Neural cell (in vitro differentiated cells): ENCODE results near the gene SPATS2. TPM values are rescaled to one million over a fixed set of nuclear protein-coding genes. Genes with fewer than 3 reads are reported as not detected.

Source experiments
- H2AFZ ChIP-seq: fragments of 200-600, 300-800 bp; sonication (generic), shearing (Covaris generic); 2 replicates; pipeline ENCODE4 v1.6.0; 2014; ENCODE audit warnings: low read depth, mild to moderate bottlenecking, antibody characterized with exemption, low read length, moderate library complexity
- H3F3A ChIP-seq: fragments of 200-600 bp; shearing (Covaris generic); 2 replicates; pipeline ENCODE4 v1.6.1; 2016; ENCODE audit warnings: mild to moderate bottlenecking, moderate library complexity, mixed read lengths, antibody characterized with exemption, low read length; ENCODE audit not compliant: insufficient read depth, poor library complexity, severe bottlenecking
- H3K27ac ChIP-seq: fragments of 200-600, 300-800 bp; sonication (generic), shearing (Covaris generic); 2 replicates; pipeline ENCODE4 v1.5.1; 2014; ENCODE audit warnings: mild to moderate bottlenecking, low read length, moderate library complexity
- H3K27me3 ChIP-seq: fragments of 300-800, 200-600 bp; sonication (generic), shearing (Covaris generic); 2 replicates; pipeline ENCODE4 v1.6.0; 2014; ENCODE audit warnings: mild to moderate bottlenecking, low read depth, low read length, moderate library complexity; ENCODE audit not compliant: insufficient read depth
- H3K36me3 ChIP-seq: fragments of 300-800, 200-600 bp; sonication (generic), shearing (Covaris generic); 2 replicates; pipeline ENCODE4 v1.5.1; 2014; ENCODE audit warnings: mild to moderate bottlenecking, antibody characterized with exemption, low read length, moderate library complexity; ENCODE audit not compliant: insufficient read depth
- H3K4me2 ChIP-seq: fragments of 300-800, 200-600 bp; sonication (generic), shearing (Covaris generic); 2 replicates; pipeline ENCODE4 v1.6.0; 2014; ENCODE audit warnings: mild to moderate bottlenecking, low read length
- H3K4me3 ChIP-seq: fragments of 300-800, 200-600 bp; sonication (generic), shearing (Covaris generic); 2 replicates; pipeline ENCODE4 v1.5.1; 2014; ENCODE audit warnings: mild to moderate bottlenecking, low read length, moderate library complexity
- H3K79me2 ChIP-seq: fragments of 200-600 bp; shearing (Covaris generic); replicated peaks from 2 replicates; pipeline ENCODE4 v1.6.0; 2014; ENCODE audit warnings: mild to moderate bottlenecking, low read length, moderate library complexity; ENCODE audit not compliant: insufficient read depth
- H3K9ac ChIP-seq: fragments of 300-800, 200-600 bp; sonication (generic), shearing (Covaris generic); 2 replicates; pipeline ENCODE4 v1.6.1; 2016; ENCODE audit warnings: mild to moderate bottlenecking, low read length, mixed read lengths
- H3K9me2 ChIP-seq: fragments of 200-600 bp; shearing (Covaris generic); 2 replicates; pipeline ENCODE4 v1.6.1; 2016; ENCODE audit warnings: mild to moderate bottlenecking, low read length, mixed read lengths; ENCODE audit not compliant: insufficient read depth
- H3K9me3 ChIP-seq: fragments of 200-600, 300-800 bp; sonication (generic), shearing (Covaris generic); 2 replicates; pipeline ENCODE4 v1.6.1; 2016; ENCODE audit warnings: mild to moderate bottlenecking, mixed run types, low read length, moderate library complexity, mixed read lengths
- H4K20me1 ChIP-seq: fragments of 200-600 bp; shearing (Covaris generic); 2 replicates; pipeline ENCODE4 v1.6.1; 2016; ENCODE audit warnings: mild to moderate bottlenecking, mixed run types; ENCODE audit not compliant: insufficient read depth
- EP300 ChIP-seq: fragments of 450-650 bp; conservative IDR thresholded peaks from 2 replicates; pipeline ENCODE4 v1.6.1; 2014; ENCODE audit warnings: antibody characterized with exemption, mild to moderate bottlenecking, moderate library complexity; ENCODE audit not compliant: poor library complexity, severe bottlenecking
- EZH2 ChIP-seq: fragments of 200-600, 300-800 bp; shearing (Covaris generic), sonication (generic); IDR thresholded peaks from 2 replicates; pipeline ENCODE4 v1.6.1; 2014; ENCODE audit warnings: antibody characterized with exemption, low read length, borderline replicate concordance, mild to moderate bottlenecking; ENCODE audit not compliant: insufficient read depth, poor library complexity, severe bottlenecking
- MXI1 ChIP-seq: fragments of 450-650 bp; conservative IDR thresholded peaks from 2 replicates; pipeline ENCODE4 v1.6.1; 2014; ENCODE audit warnings: antibody characterized with exemption, mild to moderate bottlenecking; ENCODE audit not compliant: poor library complexity, severe bottlenecking
- POLR2AphosphoS5 ChIP-seq: IDR thresholded peaks from 2 replicates; pipeline ENCODE4 v1.6.1; 2012
- RAD21 ChIP-seq: fragments of 450-650 bp; conservative IDR thresholded peaks from 2 replicates; pipeline ENCODE4 v1.6.1; 2014; ENCODE audit warnings: antibody characterized with exemption, mild to moderate bottlenecking, moderate library complexity
- SMC3 ChIP-seq: fragments of 450-650 bp; conservative IDR thresholded peaks from 2 replicates; pipeline ENCODE4 v1.6.1; 2014; ENCODE audit warnings: antibody characterized with exemption, mild to moderate bottlenecking, moderate library complexity; ENCODE audit not compliant: poor library complexity
- TAF1 ChIP-seq: IDR thresholded peaks from 2 replicates; pipeline ENCODE4 v1.6.1; 2012; ENCODE audit warnings: low read depth
- polyA plus RNA-seq: library from polyadenylated mRNA; depleted of rRNA; stranded (reverse); fragments of >200 nt; gene quantifications from 2 replicates; pipeline ENCODE4 v1.2.3, GENCODE V29; 2014
- TF ChIP-seq, protein P1 (sequence below): fragments of 450-650 bp; IDR thresholded peaks from 2 replicates; pipeline ENCODE4 v1.5.1; 2014; ENCODE audit warnings: antibody characterized with exemption, mild to moderate bottlenecking, moderate library complexity; ENCODE audit not compliant: poor library complexity, severe bottlenecking
- TF ChIP-seq, protein P2 (sequence below): IDR thresholded peaks from 2 replicates; pipeline ENCODE4 v1.6.1; 2012; ENCODE audit warnings: borderline replicate concordance

Gene SPATS2
- polyA plus RNA-seq, 1 donor from 2014 or later = 58.4 TPM

DNA sequence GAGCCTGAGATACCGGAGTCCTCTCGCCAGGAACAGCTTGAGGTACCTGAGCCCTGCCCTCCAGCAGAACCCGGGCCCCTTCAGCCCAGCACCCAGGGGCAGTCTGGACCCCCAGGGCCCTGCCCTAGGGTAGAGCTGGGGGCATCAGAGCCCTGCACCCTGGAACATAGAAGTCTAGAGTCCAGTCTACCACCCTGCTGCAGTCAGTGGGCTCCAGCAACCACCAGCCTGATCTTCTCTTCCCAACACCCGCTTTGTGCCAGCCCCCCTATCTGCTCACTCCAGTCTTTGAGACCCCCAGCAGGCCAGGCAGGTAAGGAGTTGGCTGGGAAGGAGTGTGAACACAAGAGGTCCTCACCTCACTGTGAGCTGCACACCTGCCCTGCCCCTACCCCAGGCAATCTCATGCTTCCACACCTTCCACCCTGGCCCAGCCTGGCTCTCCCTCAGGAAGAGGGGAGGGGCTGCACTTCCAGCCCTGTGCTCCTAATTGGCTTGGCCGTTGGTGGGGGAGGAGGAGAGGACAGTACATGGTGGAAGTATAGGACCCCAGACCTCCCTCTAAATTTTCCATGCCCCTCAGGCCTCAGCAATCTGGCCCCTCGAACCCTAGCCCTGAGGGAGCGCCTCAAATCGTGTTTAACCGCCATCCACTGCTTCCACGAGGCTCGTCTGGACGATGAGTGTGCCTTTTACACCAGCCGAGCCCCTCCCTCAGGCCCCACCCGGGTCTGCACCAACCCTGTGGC, 36.5 kb upstream of the SPATS2 start:
- Histone ChIP-seq H3K79me2 (no peaks in the 10 kb centered on the region), H3K27ac (no peak overlapping the region), H4K20me1 (no peaks in the 10 kb centered on the region), H3K4me2 (no peak overlapping the region), H3K9me3 (no peaks in the 10 kb centered on the region), H3K27me3 (peaks cover 37% of the 10 kb centered on the region), H3K9me2 (no peaks in the 10 kb centered on the region), H3K9ac (no peak overlapping the region), H3K4me3 (no peak overlapping the region), H3F3A (no peaks in the 10 kb centered on the region), H3K36me3 (no peaks in the 10 kb centered on the region), H2AFZ (no peak overlapping the region)
- TF ChIP-seq SMC3 (no peak), TAF1 (no peak), EZH2 (no peak), EP300 (no peak), RAD21 (no peak), POLR2AphosphoS5 (no peak), MXI1 (no peak)
- TF ChIP-seq, protein P1, sequence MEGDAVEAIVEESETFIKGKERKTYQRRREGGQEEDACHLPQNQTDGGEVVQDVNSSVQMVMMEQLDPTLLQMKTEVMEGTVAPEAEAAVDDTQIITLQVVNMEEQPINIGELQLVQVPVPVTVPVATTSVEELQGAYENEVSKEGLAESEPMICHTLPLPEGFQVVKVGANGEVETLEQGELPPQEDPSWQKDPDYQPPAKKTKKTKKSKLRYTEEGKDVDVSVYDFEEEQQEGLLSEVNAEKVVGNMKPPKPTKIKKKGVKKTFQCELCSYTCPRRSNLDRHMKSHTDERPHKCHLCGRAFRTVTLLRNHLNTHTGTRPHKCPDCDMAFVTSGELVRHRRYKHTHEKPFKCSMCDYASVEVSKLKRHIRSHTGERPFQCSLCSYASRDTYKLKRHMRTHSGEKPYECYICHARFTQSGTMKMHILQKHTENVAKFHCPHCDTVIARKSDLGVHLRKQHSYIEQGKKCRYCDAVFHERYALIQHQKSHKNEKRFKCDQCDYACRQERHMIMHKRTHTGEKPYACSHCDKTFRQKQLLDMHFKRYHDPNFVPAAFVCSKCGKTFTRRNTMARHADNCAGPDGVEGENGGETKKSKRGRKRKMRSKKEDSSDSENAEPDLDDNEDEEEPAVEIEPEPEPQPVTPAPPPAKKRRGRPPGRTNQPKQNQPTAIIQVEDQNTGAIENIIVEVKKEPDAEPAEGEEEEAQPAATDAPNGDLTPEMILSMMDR = no peak
- TF ChIP-seq, protein P2, sequence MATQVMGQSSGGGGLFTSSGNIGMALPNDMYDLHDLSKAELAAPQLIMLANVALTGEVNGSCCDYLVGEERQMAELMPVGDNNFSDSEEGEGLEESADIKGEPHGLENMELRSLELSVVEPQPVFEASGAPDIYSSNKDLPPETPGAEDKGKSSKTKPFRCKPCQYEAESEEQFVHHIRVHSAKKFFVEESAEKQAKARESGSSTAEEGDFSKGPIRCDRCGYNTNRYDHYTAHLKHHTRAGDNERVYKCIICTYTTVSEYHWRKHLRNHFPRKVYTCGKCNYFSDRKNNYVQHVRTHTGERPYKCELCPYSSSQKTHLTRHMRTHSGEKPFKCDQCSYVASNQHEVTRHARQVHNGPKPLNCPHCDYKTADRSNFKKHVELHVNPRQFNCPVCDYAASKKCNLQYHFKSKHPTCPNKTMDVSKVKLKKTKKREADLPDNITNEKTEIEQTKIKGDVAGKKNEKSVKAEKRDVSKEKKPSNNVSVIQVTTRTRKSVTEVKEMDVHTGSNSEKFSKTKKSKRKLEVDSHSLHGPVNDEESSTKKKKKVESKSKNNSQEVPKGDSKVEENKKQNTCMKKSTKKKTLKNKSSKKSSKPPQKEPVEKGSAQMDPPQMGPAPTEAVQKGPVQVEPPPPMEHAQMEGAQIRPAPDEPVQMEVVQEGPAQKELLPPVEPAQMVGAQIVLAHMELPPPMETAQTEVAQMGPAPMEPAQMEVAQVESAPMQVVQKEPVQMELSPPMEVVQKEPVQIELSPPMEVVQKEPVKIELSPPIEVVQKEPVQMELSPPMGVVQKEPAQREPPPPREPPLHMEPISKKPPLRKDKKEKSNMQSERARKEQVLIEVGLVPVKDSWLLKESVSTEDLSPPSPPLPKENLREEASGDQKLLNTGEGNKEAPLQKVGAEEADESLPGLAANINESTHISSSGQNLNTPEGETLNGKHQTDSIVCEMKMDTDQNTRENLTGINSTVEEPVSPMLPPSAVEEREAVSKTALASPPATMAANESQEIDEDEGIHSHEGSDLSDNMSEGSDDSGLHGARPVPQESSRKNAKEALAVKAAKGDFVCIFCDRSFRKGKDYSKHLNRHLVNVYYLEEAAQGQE = no peak

DNA sequence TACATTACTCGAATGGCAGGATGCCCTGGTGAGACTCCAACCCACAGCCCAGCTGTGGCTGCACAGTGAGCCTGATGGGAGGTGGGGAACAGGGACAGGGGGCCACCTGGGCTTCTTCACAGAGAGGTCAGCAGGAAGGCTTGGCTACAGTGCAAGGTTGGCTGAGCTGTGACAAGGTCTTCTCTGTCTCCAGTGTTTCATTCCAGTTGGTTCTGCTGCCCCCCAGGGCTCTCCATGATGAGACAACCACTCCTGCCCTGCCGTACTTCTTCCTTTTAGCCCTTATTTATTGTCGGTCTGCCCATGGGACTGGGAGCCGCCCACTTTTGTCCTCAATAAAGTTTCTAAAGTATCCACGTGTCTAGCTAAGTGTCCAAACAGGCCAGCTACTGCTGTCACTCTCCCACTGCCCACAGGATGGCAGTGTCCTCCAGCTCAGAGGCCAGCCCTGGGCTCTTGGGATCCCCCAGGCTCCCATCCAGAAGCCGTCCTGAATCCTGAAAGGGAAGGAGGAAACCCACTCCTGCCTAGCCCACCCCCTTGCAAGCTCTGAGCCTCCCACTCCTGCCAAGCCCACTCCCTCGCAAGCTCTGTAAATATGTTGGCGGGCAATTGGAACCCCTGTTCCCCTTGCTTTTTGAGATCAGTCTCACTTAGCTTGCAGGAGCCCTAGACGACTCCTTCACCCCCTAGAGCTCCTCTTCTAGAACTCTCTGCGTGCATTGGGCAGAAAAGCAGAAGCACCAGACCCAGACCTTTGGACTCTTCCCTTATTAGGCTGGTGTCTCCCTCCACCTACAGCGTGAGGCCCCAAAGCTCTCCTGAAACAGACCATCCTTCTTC, 35.7 kb upstream of the SPATS2 start:
- no peak overlapping the region for H3K9ac ChIP-seq
- no peak overlapping the region for H3K27ac ChIP-seq
- no peak overlapping the region for H3K4me2 ChIP-seq
- no peaks in the 10 kb centered on the region for H4K20me1 ChIP-seq
- TF ChIP-seq, protein P1 = peak; percentile 76
- TF ChIP-seq RAD21 (peak; percentile 82), SMC3 (peak; percentile 75), EZH2 (no peak)
- no peaks in the 10 kb centered on the region for H3K79me2 ChIP-seq
- no peaks in the 10 kb centered on the region for H3K36me3 ChIP-seq
- no peaks in the 10 kb centered on the region for H3K9me2 ChIP-seq
- peaks cover 45% of the 10 kb centered on the region for H3K27me3 ChIP-seq
- no peak overlapping the region for H2AFZ ChIP-seq
- no peaks in the 10 kb centered on the region for H3K9me3 ChIP-seq
- no peak overlapping the region for H3K4me3 ChIP-seq
- no peaks in the 10 kb centered on the region for H3F3A ChIP-seq
